ENCODE results near the gene MYO1D. TPM values are rescaled to one million over a fixed set of nuclear protein-coding genes. Genes with fewer than 3 reads are reported as not detected.

MYO1D gene
- total and polyA plus RNA-seq, 2 of the 13 experiments (the other 11 are each of a cell fraction or from before 2014, with no cell fraction given): 13.2 to 17.3 TPM

DNA sequence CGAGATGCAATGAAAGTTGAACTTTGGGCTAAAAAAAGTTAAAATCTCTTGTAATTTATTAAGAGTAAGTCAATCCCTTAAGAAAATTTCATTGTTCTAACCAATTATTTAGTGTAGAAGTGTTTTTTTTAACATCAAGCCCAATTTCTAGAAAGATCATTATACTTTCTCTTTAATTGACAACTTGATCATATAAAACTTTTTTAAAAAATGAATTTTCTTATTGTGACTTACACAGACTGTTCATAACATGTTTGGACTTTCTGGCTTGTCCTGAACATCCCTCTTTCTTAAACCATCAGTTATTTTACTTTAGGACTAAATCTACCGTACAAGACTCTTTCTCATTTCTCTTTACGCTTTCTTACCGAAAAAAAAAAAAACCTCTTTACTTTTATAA is 24.8 kb upstream of the MYO1D start:
- no peaks in the 10 kb centered on the region for H3K36me3 ChIP-seq (replicated peaks in 1 of 2; ENCODE audit: control insufficient read depth in 1 of 2, insufficient read depth in 2 of 2, low read length in 2 of 2)
- in situ Hi-C loops (cut with HindIII; ENCODE audit: extremely low pct_ligation_motif_present, low pct_unique_long_range_greater_than_20kb) (no loop called here), intact Hi-C loops (cut with micrococcal nuclease; ENCODE audit: unreplicated experiment) (no loop called here)
- no peak for DNase-seq (ENCODE audit: low spot score)
- 73% methylated on average over 4 of the region's 4 CpGs for WGBS (ENCODE audit: low lambda C conversion rate)
- no peak for FAIRE-seq
- H3K27ac ChIP-seq (ENCODE audit: extremely low read length, insufficient read depth, low read length): no peak overlapping the region
- ChIA-PET POLR2A (no interaction called here), CTCF (ENCODE audit: low intra/inter-chr PET ratio, low total read pairs) (no interaction called here)
- no peak overlapping the region for H3K4me3 ChIP-seq (replicated peaks in 1 of 3; ENCODE audit: insufficient read depth in 1 of 3, low read depth in 2 of 3, low read length in 3 of 3)
- no peaks in the 10 kb centered on the region for H3K9me3 ChIP-seq (ENCODE audit: low read length)
- no peak overlapping the region for H3K9ac ChIP-seq (ENCODE audit: insufficient read depth, low read depth, low read length)
- peaks cover 21% of the 10 kb centered on the region for H3K4me1 ChIP-seq (ENCODE audit: insufficient read depth, low read length)
- H2AFZ ChIP-seq (ENCODE audit: low read length): no peak overlapping the region
- no TSS peak for BruUV-seq (replicated peaks)
- ATAC-seq: no peak
- no peaks in the 10 kb centered on the region for H4K20me1 ChIP-seq (ENCODE audit: insufficient read depth, low read length)
- H3K79me2 ChIP-seq (ENCODE audit: insufficient read depth, low read length): no peaks in the 10 kb centered on the region
- H3K4me2 ChIP-seq (ENCODE audit: low read depth, low read length): no peak overlapping the region
- H3K27me3 ChIP-seq (ENCODE audit: control insufficient read depth in 1 of 2, insufficient read depth in 2 of 2, low read length in 2 of 2): no peaks in the 10 kb centered on the region; a peak in 2 of 5 replicates
- TF ChIP-seq ELF3 (CRISPR knock-in tag; IDR thresholded peaks at IDR 0.05) (no peak), ZBTB14 (CRISPR knock-in tag; IDR thresholded peaks at IDR 0.05) (no peak), ZNF639 (CRISPR knock-in tag; conservative IDR thresholded peaks at IDR 0.05) (no peak), POGZ (CRISPR knock-in tag; IDR thresholded peaks at IDR 0.05) (no peak), HOXA7 (CRISPR knock-in tag; IDR thresholded peaks at IDR 0.05) (no peak), TOE1 (CRISPR knock-in tag; IDR thresholded peaks at IDR 0.05) (no peak), SSRP1 (CRISPR knock-in tag; IDR thresholded peaks at IDR 0.05) (no peak), ZBTB37 (CRISPR knock-in tag; IDR thresholded peaks at IDR 0.05) (no peak), HOXA5 (CRISPR knock-in tag; IDR thresholded peaks at IDR 0.05) (no peak), ZBTB8A (CRISPR knock-in tag; IDR thresholded peaks at IDR 0.05; ENCODE audit: borderline replicate concordance, low read depth) (no peak), PHF5A (CRISPR knock-in tag; IDR thresholded peaks at IDR 0.05; ENCODE audit: low read depth, unreplicated experiment) (no peak), FOXK2 (IDR thresholded peaks at IDR 0.05) (no peak), NFIB (CRISPR knock-in tag; IDR thresholded peaks at IDR 0.05; ENCODE audit: borderline replicate concordance) (no peak)
- TF ChIP-seq, protein P1, sequence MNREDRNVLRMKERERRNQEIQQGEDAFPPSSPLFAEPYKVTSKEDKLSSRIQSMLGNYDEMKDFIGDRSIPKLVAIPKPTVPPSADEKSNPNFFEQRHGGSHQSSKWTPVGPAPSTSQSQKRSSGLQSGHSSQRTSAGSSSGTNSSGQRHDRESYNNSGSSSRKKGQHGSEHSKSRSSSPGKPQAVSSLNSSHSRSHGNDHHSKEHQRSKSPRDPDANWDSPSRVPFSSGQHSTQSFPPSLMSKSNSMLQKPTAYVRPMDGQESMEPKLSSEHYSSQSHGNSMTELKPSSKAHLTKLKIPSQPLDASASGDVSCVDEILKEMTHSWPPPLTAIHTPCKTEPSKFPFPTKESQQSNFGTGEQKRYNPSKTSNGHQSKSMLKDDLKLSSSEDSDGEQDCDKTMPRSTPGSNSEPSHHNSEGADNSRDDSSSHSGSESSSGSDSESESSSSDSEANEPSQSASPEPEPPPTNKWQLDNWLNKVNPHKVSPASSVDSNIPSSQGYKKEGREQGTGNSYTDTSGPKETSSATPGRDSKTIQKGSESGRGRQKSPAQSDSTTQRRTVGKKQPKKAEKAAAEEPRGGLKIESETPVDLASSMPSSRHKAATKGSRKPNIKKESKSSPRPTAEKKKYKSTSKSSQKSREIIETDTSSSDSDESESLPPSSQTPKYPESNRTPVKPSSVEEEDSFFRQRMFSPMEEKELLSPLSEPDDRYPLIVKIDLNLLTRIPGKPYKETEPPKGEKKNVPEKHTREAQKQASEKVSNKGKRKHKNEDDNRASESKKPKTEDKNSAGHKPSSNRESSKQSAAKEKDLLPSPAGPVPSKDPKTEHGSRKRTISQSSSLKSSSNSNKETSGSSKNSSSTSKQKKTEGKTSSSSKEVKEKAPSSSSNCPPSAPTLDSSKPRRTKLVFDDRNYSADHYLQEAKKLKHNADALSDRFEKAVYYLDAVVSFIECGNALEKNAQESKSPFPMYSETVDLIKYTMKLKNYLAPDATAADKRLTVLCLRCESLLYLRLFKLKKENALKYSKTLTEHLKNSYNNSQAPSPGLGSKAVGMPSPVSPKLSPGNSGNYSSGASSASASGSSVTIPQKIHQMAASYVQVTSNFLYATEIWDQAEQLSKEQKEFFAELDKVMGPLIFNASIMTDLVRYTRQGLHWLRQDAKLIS (CRISPR knock-in tag; IDR thresholded peaks at IDR 0.05): no peak
- TF ChIP-seq, protein P2, sequence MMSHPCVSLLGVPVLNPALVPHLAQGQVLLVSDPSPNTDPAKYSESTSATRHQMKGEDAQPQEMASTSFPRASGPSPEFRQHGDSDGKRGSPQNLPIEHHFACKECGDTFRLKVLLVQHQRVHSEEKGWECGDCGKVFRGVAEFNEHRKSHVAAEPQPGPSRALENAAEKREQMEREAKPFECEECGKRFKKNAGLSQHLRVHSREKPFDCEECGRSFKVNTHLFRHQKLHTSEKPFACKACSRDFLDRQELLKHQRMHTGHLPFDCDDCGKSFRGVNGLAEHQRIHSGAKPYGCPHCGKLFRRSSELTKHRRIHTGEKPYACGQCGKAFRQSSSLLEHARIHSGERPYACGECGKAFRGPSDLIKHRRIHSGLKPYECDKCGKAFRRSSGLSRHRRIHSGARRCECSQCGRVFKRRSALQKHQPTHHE (CRISPR knock-in tag; IDR thresholded peaks at IDR 0.05; ENCODE audit: borderline replicate concordance): no peak
- TF ChIP-seq, protein P3, sequence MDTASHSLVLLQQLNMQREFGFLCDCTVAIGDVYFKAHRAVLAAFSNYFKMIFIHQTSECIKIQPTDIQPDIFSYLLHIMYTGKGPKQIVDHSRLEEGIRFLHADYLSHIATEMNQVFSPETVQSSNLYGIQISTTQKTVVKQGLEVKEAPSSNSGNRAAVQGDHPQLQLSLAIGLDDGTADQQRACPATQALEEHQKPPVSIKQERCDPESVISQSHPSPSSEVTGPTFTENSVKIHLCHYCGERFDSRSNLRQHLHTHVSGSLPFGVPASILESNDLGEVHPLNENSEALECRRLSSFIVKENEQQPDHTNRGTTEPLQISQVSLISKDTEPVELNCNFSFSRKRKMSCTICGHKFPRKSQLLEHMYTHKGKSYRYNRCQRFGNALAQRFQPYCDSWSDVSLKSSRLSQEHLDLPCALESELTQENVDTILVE (CRISPR knock-in tag; IDR thresholded peaks at IDR 0.05): no peak

All from HepG2 (cell line).